Midbrain (tissue), 1 donor: ENCODE measurements around the gene TMEM184C.

Source experiments
- DNase-seq: peaks from one replicate; lab custom pipeline; 2025; lab: John Stamatoyannopoulos, UW

TMEM184C gene

GRCh38 chr4:147599769-147600168, 17.4 kb upstream of the TMEM184C start:
- no peak for DNase-seq

GRCh38 chr4:147605499-147605898, 11.7 kb upstream of the TMEM184C start:
- DNase-seq, result no peak

GRCh38 chr4:147607471-147607870, 9.7 kb upstream of the TMEM184C start:
- no peak for DNase-seq

GRCh38 chr4:147610686-147611085, 6.5 kb upstream of the TMEM184C start:
- no peak for DNase-seq

- DNase-seq, result no peak
Measured at GRCh38 chr4:147616849-147617172, 386 bp upstream of the TMEM184C start.

- no peak for DNase-seq
Measured at GRCh38 chr4:147617841-147618691, 869 bp downstream of the TMEM184C start.

- DNase-seq, result no peak
Measured at GRCh38 chr4:147620315-147620714, 3.1 kb downstream of the TMEM184C start.

- DNase-seq, result no peak
Measured at GRCh38 chr4:147625733-147626132, 8.5 kb downstream of the TMEM184C start.

- DNase-seq, result no peak
Measured at GRCh38 chr4:147626903-147627302, 9.7 kb downstream of the TMEM184C start.

GRCh38 chr4:147628415-147628814, 11.2 kb downstream of the TMEM184C start:
- no peak for DNase-seq

- DNase-seq, result no peak
Measured at GRCh38 chr4:147629783-147630730, 12.9 kb downstream of the TMEM184C start.

- no peak for DNase-seq
Measured at GRCh38 chr4:147633113-147633512, 15.9 kb downstream of the TMEM184C start.

- DNase-seq, result no peak
Measured at GRCh38 chr4:147633643-147634042, 16.4 kb downstream of the TMEM184C start.

GRCh38 chr4:147635348-147635747, 18.2 kb downstream of the TMEM184C start:
- DNase-seq, result no peak

GRCh38 chr4:147638365-147638764, 21.2 kb downstream of the TMEM184C start:
- no peak for DNase-seq

GRCh38 chr4:147638942-147639341, 21.7 kb downstream of the TMEM184C start:
- DNase-seq, result no peak

- no peak for DNase-seq
Measured at GRCh38 chr4:147639388-147639787, 22.2 kb downstream of the TMEM184C start.

GRCh38 chr4:147640331-147640730, 23.1 kb downstream of the TMEM184C start:
- no peak for DNase-seq

- no peak for DNase-seq
Measured at GRCh38 chr4:147643616-147644015, 26.4 kb downstream of the TMEM184C start.

- DNase-seq, result no peak
Measured at GRCh38 chr4:147644471-147644870, 27.3 kb downstream of the TMEM184C start.

GRCh38 chr4:147645099-147645498, 27.9 kb downstream of the TMEM184C start:
- no peak for DNase-seq

GRCh38 chr4:147648656-147649055, 31.5 kb downstream of the TMEM184C start:
- no peak for DNase-seq

GRCh38 chr4:147651563-147651962, 34.4 kb downstream of the TMEM184C start:
- DNase-seq, result no peak
